Astrocyte (in vitro differentiated cells and primary cell): Measurements from ENCODE around the gene ARHGEF11.

Experiments
- EZH2 ChIP-seq: IDR thresholded peaks from 2 replicates; pipeline ENCODE4 v1.6.1; 2012; ENCODE audit warnings: mild to moderate bottlenecking, low read length, inconsistent platforms; ENCODE audit not compliant: insufficient read depth
- TF ChIP-seq, protein P1 (sequence below): IDR thresholded peaks from 2 replicates; pipeline ENCODE4 v1.5.1; 2011; ENCODE audit warnings: low read depth, mild to moderate bottlenecking, inconsistent platforms, low read length, moderate library complexity; ENCODE audit not compliant: insufficient read depth

DNA sequence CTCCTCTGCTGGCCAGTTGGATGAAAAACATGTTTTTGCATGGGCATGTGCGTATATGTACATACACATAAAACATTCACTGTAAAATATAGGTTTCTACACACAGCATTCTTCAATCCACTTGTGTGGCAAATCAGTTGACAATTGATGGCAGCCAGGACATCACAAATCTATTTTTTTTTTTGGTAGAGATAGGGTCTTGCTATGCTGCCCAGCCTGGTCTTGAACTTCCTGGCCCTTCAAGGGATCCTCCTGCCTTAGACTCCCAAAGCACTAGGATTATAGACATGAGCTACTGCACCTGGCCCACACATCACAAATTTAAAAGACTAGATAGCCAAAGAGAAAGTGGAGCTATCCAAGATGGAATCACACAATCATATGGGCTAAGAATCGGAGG lies 39.6 kb downstream of the ARHGEF11 start:
- TF ChIP-seq, protein P1, sequence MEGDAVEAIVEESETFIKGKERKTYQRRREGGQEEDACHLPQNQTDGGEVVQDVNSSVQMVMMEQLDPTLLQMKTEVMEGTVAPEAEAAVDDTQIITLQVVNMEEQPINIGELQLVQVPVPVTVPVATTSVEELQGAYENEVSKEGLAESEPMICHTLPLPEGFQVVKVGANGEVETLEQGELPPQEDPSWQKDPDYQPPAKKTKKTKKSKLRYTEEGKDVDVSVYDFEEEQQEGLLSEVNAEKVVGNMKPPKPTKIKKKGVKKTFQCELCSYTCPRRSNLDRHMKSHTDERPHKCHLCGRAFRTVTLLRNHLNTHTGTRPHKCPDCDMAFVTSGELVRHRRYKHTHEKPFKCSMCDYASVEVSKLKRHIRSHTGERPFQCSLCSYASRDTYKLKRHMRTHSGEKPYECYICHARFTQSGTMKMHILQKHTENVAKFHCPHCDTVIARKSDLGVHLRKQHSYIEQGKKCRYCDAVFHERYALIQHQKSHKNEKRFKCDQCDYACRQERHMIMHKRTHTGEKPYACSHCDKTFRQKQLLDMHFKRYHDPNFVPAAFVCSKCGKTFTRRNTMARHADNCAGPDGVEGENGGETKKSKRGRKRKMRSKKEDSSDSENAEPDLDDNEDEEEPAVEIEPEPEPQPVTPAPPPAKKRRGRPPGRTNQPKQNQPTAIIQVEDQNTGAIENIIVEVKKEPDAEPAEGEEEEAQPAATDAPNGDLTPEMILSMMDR: no peak
- TF ChIP-seq EZH2: no peak
